GM18867 (cell line): ENCODE results near the gene CALR3.
"Not testable (repeated sequence)": the region's sequence is repeated elsewhere in the genome, so short reads cannot be mapped to it uniquely, and the experiment has no call there.

Experiments
- ATAC-seq: cut with Tn5 transposase; IDR thresholded peaks from one replicate; pipeline ENCODE4 v1.9.1; 2021; ENCODE audit warnings: mild to moderate bottlenecking, moderate library complexity; ENCODE audit not compliant: unreplicated experiment

Gene CALR3

GRCh38 chr19:16504271-16504670, 8.3 kb upstream of the CALR3 start:
- no peak for ATAC-seq

- ATAC-seq: no peak
Observed at GRCh38 chr19:16497837-16498236, 1.9 kb upstream of the CALR3 start.

GRCh38 chr19:16497042-16497441, 1.1 kb upstream of the CALR3 start:
- no peak for ATAC-seq

DNA sequence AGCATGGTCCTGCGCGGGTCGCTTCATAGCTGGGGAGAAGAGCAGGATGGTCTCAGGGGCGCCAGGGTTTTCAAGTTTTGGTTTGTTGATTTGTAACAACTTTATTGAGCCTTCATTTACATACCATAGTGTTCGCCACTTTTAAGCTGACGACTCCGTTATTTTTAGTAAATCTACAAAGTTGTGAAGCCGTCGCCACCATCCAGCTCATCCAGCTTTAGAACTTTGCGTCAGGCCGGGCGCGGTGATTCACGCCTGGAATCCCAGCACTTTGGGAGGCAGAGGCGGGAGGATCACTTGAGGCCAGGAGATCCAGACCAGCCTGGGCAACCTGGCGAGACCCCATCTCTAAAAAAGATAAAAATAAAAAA, 631 bp upstream of the CALR3 start:
- no peak for ATAC-seq

DNA sequence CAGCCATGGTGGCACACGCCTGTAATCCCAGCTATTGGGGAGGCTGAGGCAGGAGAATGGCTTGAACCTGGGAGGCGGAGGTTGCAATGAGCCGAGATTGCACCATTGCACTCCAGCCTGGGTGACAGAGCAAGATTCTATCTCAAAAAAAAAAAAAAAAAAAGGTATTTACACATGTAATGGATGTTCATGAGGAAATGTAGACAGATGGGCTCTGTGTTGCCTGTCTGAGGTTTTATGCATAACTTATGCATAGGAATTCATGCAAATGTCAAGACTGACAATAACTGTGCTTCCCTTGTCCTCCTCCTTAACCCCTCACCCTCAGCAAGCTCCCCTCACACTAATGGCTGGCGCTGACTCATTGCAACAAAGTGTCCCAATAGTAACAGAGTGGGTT, 9.5 kb downstream of the CALR3 start:
- not testable (repeated sequence) for ATAC-seq

- ATAC-seq: no peak
Observed at GRCh38 chr19:16482745-16483144, 13.2 kb downstream of the CALR3 start.

GRCh38 chr19:16477311-16477710, 18.7 kb downstream of the CALR3 start:
- no peak for ATAC-seq

- no peak for ATAC-seq
Observed at GRCh38 chr19:16476401-16476800, 19.6 kb downstream of the CALR3 start.

- no peak for ATAC-seq
Observed at GRCh38 chr19:16473875-16474392, 22.0 kb downstream of the CALR3 start.

GRCh38 chr19:16472992-16473391, 23.0 kb downstream of the CALR3 start:
- no peak for ATAC-seq

GRCh38 chr19:16472559-16472899, 23.4 kb downstream of the CALR3 start:
- not testable (repeated sequence) for ATAC-seq

DNA sequence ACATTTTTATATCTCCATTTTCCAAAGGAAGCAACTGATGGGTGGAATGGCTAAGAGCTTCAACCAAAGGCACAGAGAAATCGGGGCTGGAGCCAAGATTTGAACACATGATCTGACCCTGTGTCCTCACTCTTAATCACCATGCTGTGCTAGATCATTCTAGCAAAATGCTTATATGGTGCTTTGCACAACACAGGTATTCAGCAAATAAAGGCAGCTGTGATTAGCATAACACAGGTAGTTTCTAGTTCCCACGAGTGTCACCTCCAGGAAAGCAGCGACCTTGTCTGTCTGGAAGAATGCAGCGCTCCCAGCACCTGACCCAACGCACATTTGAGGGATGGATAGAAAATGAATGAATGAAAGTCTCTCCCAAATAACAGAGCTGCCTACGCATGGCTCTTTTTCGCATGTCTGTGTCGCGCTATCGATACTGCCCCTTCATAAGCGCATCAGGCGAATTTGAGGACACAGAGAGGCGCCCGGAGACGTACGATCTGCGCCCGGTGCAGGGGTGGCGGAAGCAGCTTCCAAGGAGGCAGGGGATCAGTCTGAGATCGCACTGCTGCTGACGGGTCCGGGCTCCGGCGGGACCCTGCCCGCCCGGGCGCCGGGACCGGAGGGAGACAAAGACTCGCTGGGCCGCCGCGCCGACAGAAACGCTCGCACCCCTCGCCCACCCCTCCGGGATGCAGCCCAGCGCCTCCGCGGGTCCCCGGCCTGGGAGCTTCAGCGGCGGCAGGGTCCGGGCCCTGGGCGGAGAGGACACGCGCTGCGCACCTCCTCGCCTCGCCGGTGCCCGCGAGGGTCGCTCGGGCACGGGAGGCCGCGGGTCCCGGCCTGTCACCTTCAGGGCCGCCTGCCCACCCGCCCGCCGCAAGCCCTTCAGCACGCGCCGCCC, 24.8 kb downstream of the CALR3 start:
- peak; percentile 29 for ATAC-seq

DNA sequence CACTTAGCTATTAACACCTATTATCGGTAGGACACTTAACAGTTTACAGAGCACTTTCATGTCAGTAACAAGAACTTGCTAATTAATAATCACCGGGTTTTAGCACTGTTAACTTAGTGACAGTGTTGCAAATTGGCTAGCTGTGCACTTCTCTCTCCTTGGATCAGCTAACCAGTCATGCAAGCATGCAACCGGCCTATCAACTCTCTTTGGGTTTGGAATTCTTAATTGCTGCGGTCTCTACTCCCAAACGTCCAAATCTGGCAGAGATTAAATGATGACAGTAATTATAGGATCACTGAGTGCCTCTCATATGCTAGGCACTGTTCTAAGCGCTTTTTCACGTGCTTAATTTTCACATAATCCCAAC, 25.4 kb downstream of the CALR3 start:
- no peak for ATAC-seq

GRCh38 chr19:16467581-16467980, 28.4 kb downstream of the CALR3 start:
- no peak for ATAC-seq

GRCh38 chr19:16466802-16467427, 29.1 kb downstream of the CALR3 start:
- ATAC-seq: not testable (repeated sequence)

GRCh38 chr19:16465239-16465638, 30.7 kb downstream of the CALR3 start:
- ATAC-seq: no peak

- ATAC-seq: no peak
Observed at GRCh38 chr19:16463991-16464575, 31.9 kb downstream of the CALR3 start.

GRCh38 chr19:16463341-16463990, 32.5 kb downstream of the CALR3 start:
- ATAC-seq: no peak

DNA sequence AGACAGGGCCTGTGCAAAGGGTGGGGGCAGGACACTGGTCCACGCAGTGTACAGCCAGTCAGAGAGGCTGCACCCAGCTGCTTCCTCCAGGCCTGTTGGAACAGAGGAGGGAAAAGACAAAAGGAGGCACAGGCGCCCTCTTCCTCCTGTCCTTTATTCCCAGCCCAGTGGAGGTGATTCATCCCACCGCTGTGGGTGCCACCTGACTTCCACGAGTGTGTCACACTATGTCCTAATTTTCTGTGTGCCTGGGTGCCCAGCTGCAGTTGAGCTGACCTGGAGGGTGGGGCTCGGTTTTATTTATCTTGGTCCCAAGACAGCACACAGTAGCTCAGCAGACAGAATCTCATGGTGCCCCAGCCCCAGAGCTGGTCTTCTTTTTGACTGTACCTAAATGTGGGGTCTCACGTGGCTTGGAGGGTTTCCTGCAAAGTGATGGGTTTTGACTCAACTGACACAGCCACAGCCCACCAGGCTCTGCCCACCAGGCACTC, 33.2 kb downstream of the CALR3 start:
- ATAC-seq: no peak

- ATAC-seq: no peak
Observed at GRCh38 chr19:16461630-16462051, 34.3 kb downstream of the CALR3 start.

- no peak for ATAC-seq
Observed at GRCh38 chr19:16460454-16460853, 35.5 kb downstream of the CALR3 start.
